HL-60 (cell line): ENCODE data around the gene ARF6.
A peak's percentile ranks its signal among the peaks of the same experiment; 100 is the strongest.

ENCODE experiments used
- DNase-seq, 2 experiments: peaks; one replicate each; pipeline ENCODE4 v3.0.0-alpha.2; 2010 to 2020; ENCODE audit warnings: low read depth in 1 of 2, low spot score in 1 of 2
- H3K27ac ChIP-seq: fragments of 250-450 bp; sonication (Bioruptor Pico); replicated peaks from 2 replicates; pipeline ENCODE4 v1.5.1; 2020; ENCODE audit warnings: mild to moderate bottlenecking, moderate library complexity
- H3K27me3 ChIP-seq: fragments of 250-450 bp; sonication (Bioruptor Pico); 2 replicates; pipeline ENCODE4 v1.5.1; 2021; ENCODE audit warnings: mild to moderate bottlenecking, moderate library complexity; ENCODE audit not compliant: insufficient read depth, poor library complexity, severe bottlenecking
- H3K4me3 ChIP-seq: replicated peaks from 2 replicates; pipeline ENCODE4 v1.5.1; 2011; ENCODE audit warnings: mild to moderate bottlenecking, control low read depth, low read length; ENCODE audit not compliant: insufficient read depth
- CTCF ChIP-seq: IDR thresholded peaks from one replicate; pipeline ENCODE4 v1.5.1; 2011; ENCODE audit warnings: low read length, control low read depth, inconsistent platforms; ENCODE audit not compliant: insufficient read depth
- GABPA ChIP-seq: IDR thresholded peaks from 2 replicates; pipeline ENCODE4 v1.6.1; 2012; ENCODE audit warnings: low read depth
- POLR2AphosphoS5 ChIP-seq: IDR thresholded peaks from 2 replicates; pipeline ENCODE4 v1.6.1; 2012; ENCODE audit warnings: low read depth
- REST ChIP-seq: IDR thresholded peaks from 2 replicates; pipeline ENCODE4 v1.6.1; 2012; ENCODE audit warnings: low read depth; ENCODE audit not compliant: insufficient replicate concordance
- SPI1 ChIP-seq: IDR thresholded peaks from 2 replicates; pipeline ENCODE4 v1.6.1; 2012; ENCODE audit warnings: low read depth, mild to moderate bottlenecking, borderline replicate concordance

The ARF6 gene

GRCh38 chr14:49861699-49862088, 31.2 kb upstream of the ARF6 start:
- TF ChIP-seq SPI1: peak; percentile 40; the same call in 1 of the 2 replicates
- TF ChIP-seq POLR2AphosphoS5: peak; percentile 65
- TF ChIP-seq REST: no peak
- DNase-seq: peak; percentile 57 to 86
- H3K27me3 ChIP-seq: no peaks in the 10 kb centered on the region
- peak overlapping the region; percentile 87 for H3K27ac ChIP-seq
- H3K4me3 ChIP-seq: peak overlapping the region; percentile 53

- DNase-seq: peak; percentile 64 to 87
- Histone ChIP-seq H3K4me3 (peak overlapping the region; percentile 53), H3K27ac (peak overlapping the region; percentile 87), H3K27me3 (no peaks in the 10 kb centered on the region)
- peak; percentile 100 for TF ChIP-seq CTCF
- no peak for TF ChIP-seq GABPA
- peak; percentile 48 for TF ChIP-seq REST
- no peak for TF ChIP-seq POLR2AphosphoS5
- no peak for TF ChIP-seq SPI1
Measured at GRCh38 chr14:49862089-49862673, 30.7 kb upstream of the ARF6 start.

GRCh38 chr14:49863487-49864281, 29.2 kb upstream of the ARF6 start:
- peak overlapping the region; percentile 77 for H3K4me3 ChIP-seq
- H3K27ac ChIP-seq: peak overlapping the region; percentile 87
- no peak for DNase-seq
- no peaks in the 10 kb centered on the region for H3K27me3 ChIP-seq
- no peak for TF ChIP-seq POLR2AphosphoS5
- no peak for TF ChIP-seq SPI1
- no peak for TF ChIP-seq REST
- no peak for TF ChIP-seq GABPA
- TF ChIP-seq CTCF: no peak
